ENCODE data around the gene LHFPL6.

The LHFPL6 gene

GRCh38 chr13:39602277-39602613, 748 bp downstream of the LHFPL6 start:
- DNase-seq, result peak in 1 of 2 donors; percentile 18
- H3K27me3 Mint-ChIP-seq, result peaks cover 58% of the 10 kb centered on the region
- ATAC-seq, result peak; percentile 54
- peak overlapping the region; percentile 83 to 93 for H3K4me3 Mint-ChIP-seq
- no peaks in the 10 kb centered on the region for H3K9me3 Mint-ChIP-seq
- H3K4me1 Mint-ChIP-seq, result peaks cover 16% of the 10 kb centered on the region
- peak overlapping the region; percentile 36 to 88 for H3K27ac Mint-ChIP-seq

- H3K27ac Mint-ChIP-seq, result no peak overlapping the region
- no peaks in the 10 kb centered on the region for H3K9me3 Mint-ChIP-seq
- DNase-seq, result no peak
- no peak for ATAC-seq
- peak overlapping the region; percentile 83 to 93 for H3K4me3 Mint-ChIP-seq
- peaks cover 58% of the 10 kb centered on the region for H3K27me3 Mint-ChIP-seq
- peaks cover 16% of the 10 kb centered on the region for H3K4me1 Mint-ChIP-seq
Observed at GRCh38 chr13:39601636-39602035, 1.4 kb downstream of the LHFPL6 start.

- no peak for ATAC-seq
- Mint-ChIP-seq H3K27me3 (peaks cover 58% of the 10 kb centered on the region), H3K27ac (no peak overlapping the region), H3K4me3 (no peak overlapping the region), H3K4me1 (peaks cover 16% of the 10 kb centered on the region), H3K9me3 (no peaks in the 10 kb centered on the region)
- no peak for DNase-seq
Observed at GRCh38 chr13:39600766-39601165, 2.2 kb downstream of the LHFPL6 start.

GRCh38 chr13:39599842-39600241, 3.2 kb downstream of the LHFPL6 start:
- Mint-ChIP-seq H3K27ac (no peak overlapping the region), H3K4me3 (no peak overlapping the region), H3K9me3 (peaks cover 0 to 7% of the 10 kb centered on the region in 2 donors), H3K4me1 (peaks cover 16% of the 10 kb centered on the region), H3K27me3 (peaks cover 63% of the 10 kb centered on the region)
- no peak for ATAC-seq
- DNase-seq, result no peak

GRCh38 chr13:39599012-39599411, 4.0 kb downstream of the LHFPL6 start:
- H3K9me3 Mint-ChIP-seq, result peaks cover 0 to 7% of the 10 kb centered on the region in 2 donors
- no peak overlapping the region for H3K27ac Mint-ChIP-seq
- H3K27me3 Mint-ChIP-seq, result peaks cover 55% of the 10 kb centered on the region
- ATAC-seq (no peak), DNase-seq (no peak)
- peaks cover 16% of the 10 kb centered on the region for H3K4me1 Mint-ChIP-seq
- H3K4me3 Mint-ChIP-seq, result no peak overlapping the region

- ATAC-seq (no peak), DNase-seq (no peak)
- peaks cover 0 to 7% of the 10 kb centered on the region in 2 donors for H3K9me3 Mint-ChIP-seq
- no peak overlapping the region for H3K27ac Mint-ChIP-seq
- H3K27me3 Mint-ChIP-seq, result peaks cover 44% of the 10 kb centered on the region
- H3K4me1 Mint-ChIP-seq, result peaks cover 8% of the 10 kb centered on the region
- no peak overlapping the region for H3K4me3 Mint-ChIP-seq
Observed at GRCh38 chr13:39597838-39598237, 5.2 kb downstream of the LHFPL6 start.

- ATAC-seq (no peak), DNase-seq (no peak)
- H3K4me3 Mint-ChIP-seq, result no peak overlapping the region
- peaks cover 0 to 7% of the 10 kb centered on the region in 2 donors for H3K9me3 Mint-ChIP-seq
- H3K4me1 Mint-ChIP-seq, result no peaks in the 10 kb centered on the region
- H3K27ac Mint-ChIP-seq, result no peak overlapping the region
- H3K27me3 Mint-ChIP-seq, result peaks cover 34% of the 10 kb centered on the region
Observed at GRCh38 chr13:39596685-39597084, 6.3 kb downstream of the LHFPL6 start.

- Mint-ChIP-seq H3K27me3 (peaks cover 30% of the 10 kb centered on the region), H3K9me3 (peaks cover 0 to 7% of the 10 kb centered on the region in 2 donors), H3K27ac (no peak overlapping the region), H3K4me3 (no peak overlapping the region), H3K4me1 (no peaks in the 10 kb centered on the region)
- DNase-seq (no peak), ATAC-seq (no peak)
Observed at GRCh38 chr13:39596176-39596575, 6.8 kb downstream of the LHFPL6 start.

GRCh38 chr13:39590466-39591036, 12.4 kb downstream of the LHFPL6 start:
- no peak overlapping the region for H3K27ac Mint-ChIP-seq
- no peak overlapping the region for H3K4me3 Mint-ChIP-seq
- peaks cover 0 to 5% of the 10 kb centered on the region in 2 donors for H3K9me3 Mint-ChIP-seq
- H3K27me3 Mint-ChIP-seq, result peaks cover 14% of the 10 kb centered on the region
- ATAC-seq (no peak), DNase-seq (no peak)
- no peaks in the 10 kb centered on the region for H3K4me1 Mint-ChIP-seq

GRCh38 chr13:39588384-39588783, 14.6 kb downstream of the LHFPL6 start:
- no peaks in the 10 kb centered on the region for H3K4me1 Mint-ChIP-seq

GRCh38 chr13:39587939-39588338, 15.1 kb downstream of the LHFPL6 start:
- no peak for DNase-seq
- H3K9me3 Mint-ChIP-seq, result no peaks in the 10 kb centered on the region
- H3K27ac Mint-ChIP-seq, result no peak overlapping the region
- no peak for ATAC-seq
- peaks cover 9% of the 10 kb centered on the region for H3K27me3 Mint-ChIP-seq
- H3K4me1 Mint-ChIP-seq, result no peaks in the 10 kb centered on the region
- no peak overlapping the region for H3K4me3 Mint-ChIP-seq

More at GRCh38 chr13:39588384-39588783, 14.6 kb downstream of the LHFPL6 start:
- Mint-ChIP-seq H3K9me3 (no peaks in the 10 kb centered on the region), H3K27me3 (peaks cover 9% of the 10 kb centered on the region), H3K4me3 (no peak overlapping the region), H3K27ac (no peak overlapping the region)
- ATAC-seq (no peak), DNase-seq (no peak)

GRCh38 chr13:39586958-39587605, 15.9 kb downstream of the LHFPL6 start:
- H3K4me3 Mint-ChIP-seq, result no peak overlapping the region
- ATAC-seq, result no peak
- no peaks in the 10 kb centered on the region for H3K4me1 Mint-ChIP-seq
- H3K27me3 Mint-ChIP-seq, result peaks cover 9% of the 10 kb centered on the region
- no peak for DNase-seq
- no peaks in the 10 kb centered on the region for H3K9me3 Mint-ChIP-seq
- H3K27ac Mint-ChIP-seq, result no peak overlapping the region

GRCh38 chr13:39586151-39586550, 16.8 kb downstream of the LHFPL6 start:
- ATAC-seq (no peak), DNase-seq (no peak)
- Mint-ChIP-seq H3K27ac (no peak overlapping the region), H3K4me3 (no peak overlapping the region), H3K4me1 (no peaks in the 10 kb centered on the region), H3K27me3 (peaks cover 9% of the 10 kb centered on the region), H3K9me3 (no peaks in the 10 kb centered on the region)

GRCh38 chr13:39585219-39585618, 17.8 kb downstream of the LHFPL6 start:
- ATAC-seq, result no peak
- peak overlapping the region in 1 of 2 donors; percentile 61 for H3K27ac Mint-ChIP-seq
- no peaks in the 10 kb centered on the region for H3K9me3 Mint-ChIP-seq
- no peaks in the 10 kb centered on the region for H3K4me1 Mint-ChIP-seq
- H3K4me3 Mint-ChIP-seq, result no peak overlapping the region
- no peak for DNase-seq
- H3K27me3 Mint-ChIP-seq, result peaks cover 9% of the 10 kb centered on the region

GRCh38 chr13:39580881-39581575, 22.0 kb downstream of the LHFPL6 start:
- Mint-ChIP-seq H3K9me3 (no peaks in the 10 kb centered on the region), H3K27ac (no peak overlapping the region), H3K4me1 (no peaks in the 10 kb centered on the region), H3K27me3 (no peaks in the 10 kb centered on the region), H3K4me3 (no peak overlapping the region)
- no peak for ATAC-seq
- DNase-seq, result no peak

GRCh38 chr13:39578821-39579291, 24.1 kb downstream of the LHFPL6 start:
- DNase-seq, result no peak
- Mint-ChIP-seq H3K27me3 (no peaks in the 10 kb centered on the region), H3K4me1 (no peaks in the 10 kb centered on the region), H3K4me3 (no peak overlapping the region), H3K27ac (no peak overlapping the region), H3K9me3 (no peaks in the 10 kb centered on the region)
- ATAC-seq, result no peak

Measured in stimulated activated naive CD8-positive, alpha-beta T cell treated with anti-CD3 and anti-CD28 coated beads, Interleukin-15, amount 100 ng/mL, for 72 hours (primary cell).